NB4 (cell line): ENCODE data around the gene LRRC4B.

ENCODE experiments used
- MAX ChIP-seq: IDR thresholded peaks from 2 replicates; pipeline ENCODE4 v1.6.1; 2011; ENCODE audit warnings: low read depth, low read length
- MYC ChIP-seq: IDR thresholded peaks from 2 replicates; pipeline ENCODE4 v1.6.1; 2011; ENCODE audit warnings: low read depth, low read length
- POLR2A ChIP-seq: IDR thresholded peaks from 2 replicates; pipeline ENCODE4 v1.6.1; 2011; ENCODE audit warnings: mild to moderate bottlenecking; ENCODE audit not compliant: insufficient read length; ENCODE audit errors: extremely low read depth
- TF ChIP-seq, protein P1 (sequence below): IDR thresholded peaks from one replicate; pipeline ENCODE4 v1.5.1; 2012; ENCODE audit warnings: low read depth, low read length

DNA sequence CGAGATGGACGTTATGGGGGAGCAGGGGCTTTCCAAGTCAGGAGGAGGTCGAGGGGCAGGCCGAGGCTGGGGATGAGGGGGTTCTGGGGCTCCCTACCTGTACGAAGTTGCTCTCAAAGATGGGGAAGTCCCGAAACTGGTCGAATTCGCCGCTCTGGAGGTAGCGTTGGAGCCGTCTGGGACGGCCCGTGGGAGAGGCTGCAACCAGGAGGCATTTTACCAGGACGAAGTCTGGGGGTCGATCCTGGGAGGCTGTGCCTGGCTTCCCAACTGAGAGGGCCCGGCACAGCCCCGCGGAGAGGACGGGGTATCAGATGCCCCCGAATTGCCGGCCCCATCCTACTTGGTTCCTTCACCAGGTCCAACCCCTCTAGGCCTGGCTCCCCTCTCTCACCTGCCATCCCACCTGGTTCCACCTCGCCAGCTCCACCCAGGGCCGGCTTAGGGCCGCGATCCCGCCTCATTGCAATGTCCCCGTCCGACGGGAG, 92.5 kb downstream of the LRRC4B start:
- no peak for TF ChIP-seq MYC
- TF ChIP-seq, protein P1, sequence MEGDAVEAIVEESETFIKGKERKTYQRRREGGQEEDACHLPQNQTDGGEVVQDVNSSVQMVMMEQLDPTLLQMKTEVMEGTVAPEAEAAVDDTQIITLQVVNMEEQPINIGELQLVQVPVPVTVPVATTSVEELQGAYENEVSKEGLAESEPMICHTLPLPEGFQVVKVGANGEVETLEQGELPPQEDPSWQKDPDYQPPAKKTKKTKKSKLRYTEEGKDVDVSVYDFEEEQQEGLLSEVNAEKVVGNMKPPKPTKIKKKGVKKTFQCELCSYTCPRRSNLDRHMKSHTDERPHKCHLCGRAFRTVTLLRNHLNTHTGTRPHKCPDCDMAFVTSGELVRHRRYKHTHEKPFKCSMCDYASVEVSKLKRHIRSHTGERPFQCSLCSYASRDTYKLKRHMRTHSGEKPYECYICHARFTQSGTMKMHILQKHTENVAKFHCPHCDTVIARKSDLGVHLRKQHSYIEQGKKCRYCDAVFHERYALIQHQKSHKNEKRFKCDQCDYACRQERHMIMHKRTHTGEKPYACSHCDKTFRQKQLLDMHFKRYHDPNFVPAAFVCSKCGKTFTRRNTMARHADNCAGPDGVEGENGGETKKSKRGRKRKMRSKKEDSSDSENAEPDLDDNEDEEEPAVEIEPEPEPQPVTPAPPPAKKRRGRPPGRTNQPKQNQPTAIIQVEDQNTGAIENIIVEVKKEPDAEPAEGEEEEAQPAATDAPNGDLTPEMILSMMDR, result no peak
- no peak for TF ChIP-seq MAX
- TF ChIP-seq POLR2A, result no peak
